Esophagus muscularis mucosa (tissue), 3 donors: ENCODE data around the gene TRIP11.

ENCODE experiments used
- POLR2AphosphoS5 ChIP-seq, 2 donors: sonication (generic); formaldehyde crosslinking; IDR thresholded peaks; one replicate each; pipeline ENCODE4 v1.6.1; 2017; ENCODE audit warnings: antibody characterized with exemption in 2 of 2
- TF ChIP-seq, protein P1 (sequence below), 3 experiments: fragments of 200-600 bp in 2 of 3; fragments of 450-650 bp in 1 of 3; sonication (generic) in 2 of 3; IDR thresholded peaks; one replicate each; pipeline ENCODE4 v1.5.1; 2017 to 2019; ENCODE audit warnings: antibody characterized with exemption in 3 of 3, mild to moderate bottlenecking in 2 of 3, moderate library complexity in 1 of 3

DNA sequence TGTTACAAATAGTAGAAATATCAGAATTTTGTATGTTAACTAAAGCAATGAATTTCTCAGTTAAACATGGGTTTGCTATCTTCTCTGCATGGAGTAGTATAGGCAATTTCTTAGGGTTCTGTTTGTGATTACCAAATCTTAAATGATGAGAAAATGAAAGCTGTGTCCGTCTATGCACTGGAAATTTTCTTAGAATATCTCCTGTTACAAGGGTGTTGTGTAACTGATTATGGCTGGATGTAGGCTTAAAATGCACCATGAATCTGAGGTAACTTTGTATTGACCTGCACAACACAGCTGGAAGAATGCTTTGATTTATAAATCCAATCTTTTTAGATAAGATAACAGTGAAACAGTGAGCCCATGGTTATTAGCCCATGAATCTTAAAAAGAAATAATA lies 17.8 kb downstream of the TRIP11 start:
- TF ChIP-seq, protein P1, sequence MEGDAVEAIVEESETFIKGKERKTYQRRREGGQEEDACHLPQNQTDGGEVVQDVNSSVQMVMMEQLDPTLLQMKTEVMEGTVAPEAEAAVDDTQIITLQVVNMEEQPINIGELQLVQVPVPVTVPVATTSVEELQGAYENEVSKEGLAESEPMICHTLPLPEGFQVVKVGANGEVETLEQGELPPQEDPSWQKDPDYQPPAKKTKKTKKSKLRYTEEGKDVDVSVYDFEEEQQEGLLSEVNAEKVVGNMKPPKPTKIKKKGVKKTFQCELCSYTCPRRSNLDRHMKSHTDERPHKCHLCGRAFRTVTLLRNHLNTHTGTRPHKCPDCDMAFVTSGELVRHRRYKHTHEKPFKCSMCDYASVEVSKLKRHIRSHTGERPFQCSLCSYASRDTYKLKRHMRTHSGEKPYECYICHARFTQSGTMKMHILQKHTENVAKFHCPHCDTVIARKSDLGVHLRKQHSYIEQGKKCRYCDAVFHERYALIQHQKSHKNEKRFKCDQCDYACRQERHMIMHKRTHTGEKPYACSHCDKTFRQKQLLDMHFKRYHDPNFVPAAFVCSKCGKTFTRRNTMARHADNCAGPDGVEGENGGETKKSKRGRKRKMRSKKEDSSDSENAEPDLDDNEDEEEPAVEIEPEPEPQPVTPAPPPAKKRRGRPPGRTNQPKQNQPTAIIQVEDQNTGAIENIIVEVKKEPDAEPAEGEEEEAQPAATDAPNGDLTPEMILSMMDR (IDR thresholded peaks at IDR 0.05), result no peak
- TF ChIP-seq POLR2AphosphoS5 (IDR thresholded peaks at IDR 0.05), result no peak
